Panc1 (cell line): ENCODE data around the gene AMBRA1.

ENCODE experiments used
- CTCF ChIP-seq: fragments of 450-650 bp; IDR thresholded peaks from 2 replicates; pipeline ENCODE4 v1.5.1; 2017; ENCODE audit warnings: mild to moderate bottlenecking
- REST ChIP-seq, 2 experiments: IDR thresholded peaks; 2 replicates each; pipeline ENCODE4 v1.6.1; 2011 to 2012; ENCODE audit warnings: low read depth in 2 of 2, control low read depth in 1 of 2, low read length in 1 of 2, mild to moderate bottlenecking in 1 of 2, moderate library complexity in 1 of 2; ENCODE audit not compliant: insufficient read depth in 1 of 2

DNA sequence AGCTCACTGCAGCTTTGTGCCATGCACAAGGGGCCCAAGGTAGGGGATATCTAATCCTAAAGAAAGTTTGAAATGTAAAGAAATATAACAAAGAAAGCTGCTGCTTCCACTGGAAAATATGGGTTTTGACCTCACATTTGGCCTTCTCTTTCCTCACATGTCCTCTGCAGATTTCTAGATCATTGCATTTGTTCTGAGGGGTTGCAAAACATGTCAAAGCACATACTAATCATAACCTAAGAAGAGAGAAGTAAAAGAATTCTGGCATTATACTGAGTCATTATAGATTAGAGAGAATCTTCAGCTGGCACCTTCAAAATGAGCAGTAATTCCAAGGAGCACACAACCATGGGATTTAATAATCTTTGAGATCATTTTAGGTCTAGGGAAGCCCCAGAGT, 109.7 kb downstream of the AMBRA1 start:
- TF ChIP-seq CTCF (no peak), REST (IDR thresholded peaks at IDR 0.05; ENCODE audit: insufficient read depth in 1 of 2, low read depth in 2 of 2, low read length in 1 of 2) (no peak)
